Stimulated activated memory B cell treated with anti-CD40 and anti-IgM and Interleukin-4, amounts not matched to agents 10 μg/mL and 1 μg/mL and 100 μg/mL, for 72 hours (primary cell): Measurements from ENCODE around the gene ARHGAP42.
"Not testable (repeated sequence)": the region's sequence is repeated elsewhere in the genome, so short reads cannot be mapped to it uniquely, and the experiment has no call there.

ENCODE experiments used
- ATAC-seq: fragments of 150-1000 bp; cut with Tn5 transposase; 2 replicates; pipeline ENCODE4 v1.10.0; 2021
- H3K27ac Mint-ChIP-seq: one replicate; pipeline ENCODE4 v1.8.0; 2022; ENCODE audit warnings: mild to moderate bottlenecking, mixed read lengths
- H3K27me3 Mint-ChIP-seq: one replicate; pipeline ENCODE4 v1.8.0; 2022; ENCODE audit warnings: mixed read lengths
- H3K36me3 Mint-ChIP-seq: one replicate; pipeline ENCODE4 v1.8.0; 2022; ENCODE audit warnings: mixed read lengths
- H3K4me1 Mint-ChIP-seq: one replicate; pipeline ENCODE4 v1.8.0; 2022; ENCODE audit warnings: mixed read lengths
- H3K4me3 Mint-ChIP-seq: one replicate; pipeline ENCODE4 v1.8.0; 2022; ENCODE audit warnings: mild to moderate bottlenecking, moderate library complexity, mixed read lengths
- H3K9me3 Mint-ChIP-seq: one replicate; pipeline ENCODE4 v1.8.0; 2022; ENCODE audit warnings: mixed read lengths

ARHGAP42 gene

DNA sequence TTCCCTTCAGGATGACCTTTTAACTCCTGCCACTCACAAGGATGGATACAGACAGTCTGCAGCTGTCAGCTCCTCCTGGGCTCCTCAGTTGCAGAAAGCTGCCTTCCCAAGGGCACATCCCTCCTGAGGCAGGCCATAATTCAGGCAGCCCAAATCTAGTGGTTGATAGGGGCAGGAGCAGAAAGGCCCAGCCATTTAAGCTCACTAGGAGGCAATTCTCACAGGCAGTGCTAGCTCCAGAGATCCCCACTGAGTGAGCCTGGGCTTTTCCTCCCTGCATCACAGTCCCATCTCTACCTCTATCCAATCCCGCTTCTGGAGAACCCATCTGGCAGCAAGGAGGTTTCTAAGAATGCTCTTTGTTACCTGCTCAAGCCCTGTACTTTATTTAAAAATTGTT lies 200.6 kb downstream of the ARHGAP42 start:
- no peak for ATAC-seq
- H3K4me3 Mint-ChIP-seq: no peak overlapping the region
- H3K36me3 Mint-ChIP-seq: no peaks in the 10 kb centered on the region
- H3K9me3 Mint-ChIP-seq: no peaks in the 10 kb centered on the region
- peaks cover 3% of the 10 kb centered on the region for H3K4me1 Mint-ChIP-seq
- H3K27me3 Mint-ChIP-seq: no peaks in the 10 kb centered on the region
- no peak overlapping the region for H3K27ac Mint-ChIP-seq

DNA sequence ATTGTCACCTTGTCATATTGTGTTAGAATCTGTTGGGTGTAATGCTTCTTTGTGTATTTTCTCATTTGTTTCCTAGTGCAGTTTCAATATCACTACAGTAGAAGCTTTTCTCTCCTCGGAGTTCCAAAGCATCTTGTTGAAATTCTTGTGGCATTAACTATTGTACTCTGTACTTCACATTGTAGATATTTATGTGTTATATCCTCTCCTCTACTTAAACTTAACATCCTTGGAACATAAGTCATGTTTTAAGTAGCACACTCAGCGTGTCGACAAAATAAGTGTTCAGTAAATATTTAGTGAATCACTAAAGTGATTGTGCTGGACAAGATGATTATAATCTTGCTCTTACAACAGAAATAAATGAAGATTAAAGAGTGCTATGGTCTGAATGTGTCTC lies 201.7 kb downstream of the ARHGAP42 start:
- ATAC-seq: no peak
- H3K4me3 Mint-ChIP-seq: no peak overlapping the region
- no peaks in the 10 kb centered on the region for H3K9me3 Mint-ChIP-seq
- no peaks in the 10 kb centered on the region for H3K36me3 Mint-ChIP-seq
- no peak overlapping the region for H3K27ac Mint-ChIP-seq
- no peaks in the 10 kb centered on the region for H3K27me3 Mint-ChIP-seq
- no peaks in the 10 kb centered on the region for H3K4me1 Mint-ChIP-seq

DNA sequence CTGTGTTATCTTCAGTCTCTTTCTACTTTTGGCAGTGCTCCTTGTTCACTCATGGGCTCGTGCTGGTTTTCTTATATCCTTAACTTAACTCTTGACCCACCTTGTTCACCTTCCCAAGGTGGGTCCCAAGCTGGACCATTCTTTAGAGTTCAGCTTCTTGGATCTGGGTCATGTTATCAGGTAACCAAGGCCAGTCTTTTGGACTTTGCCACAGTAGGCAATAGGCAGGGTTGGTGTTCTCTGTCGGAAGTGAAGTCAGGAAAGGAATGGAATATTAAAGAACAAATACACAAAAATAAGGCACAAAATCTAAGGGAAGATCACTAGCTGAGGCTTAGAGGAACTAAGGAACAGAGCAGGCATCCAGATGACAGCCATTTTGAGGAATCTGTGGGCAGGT lies 202.7 kb downstream of the ARHGAP42 start:
- Mint-ChIP-seq H3K4me3 (no peak overlapping the region), H3K4me1 (no peaks in the 10 kb centered on the region), H3K36me3 (no peaks in the 10 kb centered on the region), H3K9me3 (no peaks in the 10 kb centered on the region), H3K27me3 (no peaks in the 10 kb centered on the region), H3K27ac (no peak overlapping the region)
- ATAC-seq: no peak

DNA sequence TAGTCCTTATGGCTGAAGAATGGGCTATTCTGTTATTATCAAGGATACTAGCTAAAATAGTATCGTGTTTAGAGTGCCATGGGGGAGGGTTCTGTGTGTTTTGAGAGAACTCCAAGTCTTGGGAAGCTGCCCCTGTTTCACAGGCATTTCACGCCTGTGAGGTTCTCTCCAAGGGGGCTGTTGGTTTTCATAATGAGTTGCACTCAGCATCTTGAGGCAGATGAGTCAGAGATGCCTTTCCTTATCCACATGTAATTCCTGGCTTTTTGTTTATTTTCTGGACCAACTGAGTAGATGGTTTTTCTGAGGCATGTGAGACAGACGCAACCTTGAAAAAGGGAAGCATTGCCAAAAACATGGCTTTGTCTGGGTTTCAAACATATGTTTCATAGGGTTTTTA lies 203.7 kb downstream of the ARHGAP42 start:
- H3K9me3 Mint-ChIP-seq: no peaks in the 10 kb centered on the region
- ATAC-seq: no peak
- H3K27me3 Mint-ChIP-seq: no peaks in the 10 kb centered on the region
- no peaks in the 10 kb centered on the region for H3K36me3 Mint-ChIP-seq
- no peak overlapping the region for H3K27ac Mint-ChIP-seq
- H3K4me1 Mint-ChIP-seq: no peaks in the 10 kb centered on the region
- no peak overlapping the region for H3K4me3 Mint-ChIP-seq

DNA sequence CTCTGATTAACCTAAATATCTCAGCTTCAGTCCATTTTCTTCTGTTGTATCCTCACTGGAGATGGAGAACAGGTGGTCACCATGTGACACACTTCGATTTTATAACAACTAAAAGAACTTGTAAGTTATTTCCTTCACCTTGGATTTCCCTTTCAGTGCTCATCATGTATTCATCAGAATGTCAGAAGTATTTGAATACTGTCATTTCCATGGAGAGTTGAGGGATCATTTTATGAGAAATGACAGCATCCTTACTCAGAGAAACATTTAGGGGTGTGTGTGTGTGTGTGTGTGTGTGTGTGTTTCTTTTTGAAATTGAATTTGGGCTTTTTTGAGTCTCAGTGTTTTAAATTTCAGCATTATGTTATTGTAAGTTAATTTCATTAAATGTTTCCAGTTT lies 205.8 kb downstream of the ARHGAP42 start:
- H3K4me1 Mint-ChIP-seq: no peaks in the 10 kb centered on the region
- H3K4me3 Mint-ChIP-seq: no peak overlapping the region
- no peak overlapping the region for H3K27ac Mint-ChIP-seq
- no peaks in the 10 kb centered on the region for H3K9me3 Mint-ChIP-seq
- no peaks in the 10 kb centered on the region for H3K36me3 Mint-ChIP-seq
- no peak for ATAC-seq
- H3K27me3 Mint-ChIP-seq: no peaks in the 10 kb centered on the region

DNA sequence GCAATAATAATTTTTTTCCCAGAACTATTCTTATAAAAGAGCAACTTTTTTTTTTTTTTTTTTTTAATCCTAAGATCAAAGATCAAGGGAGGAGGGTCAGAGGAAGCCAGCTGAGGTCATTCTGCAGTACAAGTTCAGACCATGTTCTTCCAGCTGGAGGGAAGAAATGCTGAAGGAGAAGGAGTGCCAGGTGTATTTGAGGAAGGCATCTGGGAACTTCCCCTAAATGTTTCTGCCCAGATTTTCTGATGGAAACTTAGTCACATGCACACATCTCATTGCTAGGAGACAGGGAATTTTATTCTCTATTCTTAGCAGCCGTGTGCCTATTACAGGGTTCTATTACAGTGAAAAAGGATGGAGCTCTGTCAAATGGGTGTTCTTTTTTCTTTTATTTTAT lies 208.4 kb downstream of the ARHGAP42 start:
- no peaks in the 10 kb centered on the region for H3K4me1 Mint-ChIP-seq
- H3K9me3 Mint-ChIP-seq: no peaks in the 10 kb centered on the region
- H3K27me3 Mint-ChIP-seq: no peaks in the 10 kb centered on the region
- no peak for ATAC-seq
- peaks cover 5% of the 10 kb centered on the region for H3K36me3 Mint-ChIP-seq
- H3K27ac Mint-ChIP-seq: no peak overlapping the region
- H3K4me3 Mint-ChIP-seq: no peak overlapping the region

DNA sequence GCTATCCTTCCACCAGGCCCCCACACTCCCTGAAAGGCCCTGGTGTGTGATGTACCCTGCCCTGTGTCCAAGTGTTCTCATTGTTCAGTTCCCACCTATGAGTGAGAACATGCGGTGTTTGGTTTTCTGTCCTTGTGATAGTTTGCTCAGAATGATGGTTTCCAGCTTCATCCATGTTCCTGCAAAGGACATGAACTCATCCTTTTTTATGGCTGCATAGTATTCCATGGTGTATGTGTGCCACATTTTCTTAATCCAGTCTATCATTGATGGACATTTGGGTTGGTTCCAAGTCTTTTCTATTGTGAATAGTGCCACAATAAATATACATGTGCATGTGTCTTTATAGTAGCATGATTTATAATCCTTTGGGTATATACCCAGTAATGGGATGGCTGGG lies 208.9 kb downstream of the ARHGAP42 start:
- not testable (repeated sequence) for H3K27me3 Mint-ChIP-seq, H3K36me3 Mint-ChIP-seq, ATAC-seq, H3K9me3 Mint-ChIP-seq, H3K27ac Mint-ChIP-seq, H3K4me1 Mint-ChIP-seq, H3K4me3 Mint-ChIP-seq

DNA sequence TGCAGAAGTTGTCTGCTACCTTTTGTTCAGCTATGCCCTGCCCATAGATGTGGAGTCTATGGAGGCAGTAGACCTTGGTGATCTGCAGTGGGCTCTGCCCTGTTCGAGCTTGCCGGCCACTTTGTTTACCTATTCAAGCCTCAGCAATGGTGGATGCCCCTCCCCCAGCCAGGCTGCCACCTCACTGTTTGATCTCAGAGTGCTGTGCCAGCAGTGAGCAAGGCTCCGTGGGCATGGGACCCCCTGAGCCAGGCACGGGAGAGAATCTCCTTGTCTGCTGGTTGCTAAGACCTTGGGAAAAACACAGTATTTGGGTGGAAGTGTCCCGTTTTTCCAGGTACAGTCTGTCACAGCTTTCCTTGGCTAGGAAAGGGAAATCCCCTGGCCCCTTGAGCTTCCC lies 214.4 kb downstream of the ARHGAP42 start:
- not testable (repeated sequence) for H3K4me1 Mint-ChIP-seq, ATAC-seq, H3K9me3 Mint-ChIP-seq, H3K4me3 Mint-ChIP-seq, H3K27ac Mint-ChIP-seq, H3K27me3 Mint-ChIP-seq
- H3K36me3 Mint-ChIP-seq: peaks cover 11% of the 10 kb centered on the region

DNA sequence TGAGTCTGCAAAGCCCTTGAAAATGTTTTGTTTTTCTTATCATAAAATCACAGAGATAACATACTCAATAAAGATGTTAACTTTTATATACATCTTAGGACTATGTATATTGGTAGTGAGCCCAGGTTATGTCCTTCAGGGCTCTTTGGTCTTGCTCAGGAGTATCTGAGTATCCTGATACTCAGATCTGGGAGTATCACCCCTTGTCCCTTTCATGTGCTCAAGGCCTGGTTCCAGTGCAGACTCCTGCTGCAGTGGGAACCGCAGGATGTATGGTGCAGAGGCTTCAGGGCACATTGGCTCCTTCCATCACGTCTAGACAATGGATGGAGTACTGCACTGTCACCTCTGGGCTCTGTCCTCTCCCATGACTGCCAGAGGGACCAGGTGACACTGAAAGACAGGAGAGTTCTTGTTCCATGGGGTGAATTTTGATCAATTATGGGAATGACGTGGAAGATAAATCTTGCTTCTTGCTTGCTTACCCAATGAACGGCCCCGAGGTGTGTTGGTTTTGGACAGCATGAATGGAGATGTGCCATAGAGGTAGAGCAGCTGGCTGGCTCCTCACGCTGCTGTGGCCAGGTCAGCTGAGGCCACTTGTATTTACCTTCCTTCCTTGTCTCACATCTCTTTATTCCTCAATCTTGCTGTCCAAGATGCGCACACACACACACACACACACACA lies 215.5 kb downstream of the ARHGAP42 start:
- Mint-ChIP-seq H3K4me1 (no peaks in the 10 kb centered on the region), H3K27ac (no peak overlapping the region), H3K9me3 (no peaks in the 10 kb centered on the region), H3K4me3 (no peak overlapping the region), H3K36me3 (peaks cover 17% of the 10 kb centered on the region), H3K27me3 (no peaks in the 10 kb centered on the region)
- no peak for ATAC-seq

DNA sequence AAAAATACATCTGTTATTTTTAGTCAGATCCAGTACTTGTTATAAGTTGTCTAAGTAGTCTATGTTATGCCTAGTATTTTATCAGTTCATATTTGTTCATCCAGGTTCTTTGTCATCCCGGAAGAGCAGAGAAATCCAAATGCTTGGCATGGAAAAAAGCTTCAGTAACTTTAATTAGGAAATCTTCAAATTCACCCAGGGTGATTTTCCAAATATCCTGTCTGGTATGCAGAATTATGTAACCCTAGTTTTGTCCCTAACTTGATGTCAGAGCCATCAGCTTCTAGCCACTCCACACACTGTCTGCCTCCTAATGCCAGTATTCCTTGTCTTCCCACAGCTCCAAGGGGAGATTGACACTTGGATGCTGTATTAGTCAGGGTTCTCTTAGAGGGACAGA lies 216.2 kb downstream of the ARHGAP42 start:
- no peaks in the 10 kb centered on the region for H3K4me1 Mint-ChIP-seq
- H3K4me3 Mint-ChIP-seq: no peak overlapping the region
- H3K9me3 Mint-ChIP-seq: no peaks in the 10 kb centered on the region
- ATAC-seq: no peak
- peaks cover 17% of the 10 kb centered on the region for H3K36me3 Mint-ChIP-seq
- no peak overlapping the region for H3K27ac Mint-ChIP-seq
- H3K27me3 Mint-ChIP-seq: no peaks in the 10 kb centered on the region

DNA sequence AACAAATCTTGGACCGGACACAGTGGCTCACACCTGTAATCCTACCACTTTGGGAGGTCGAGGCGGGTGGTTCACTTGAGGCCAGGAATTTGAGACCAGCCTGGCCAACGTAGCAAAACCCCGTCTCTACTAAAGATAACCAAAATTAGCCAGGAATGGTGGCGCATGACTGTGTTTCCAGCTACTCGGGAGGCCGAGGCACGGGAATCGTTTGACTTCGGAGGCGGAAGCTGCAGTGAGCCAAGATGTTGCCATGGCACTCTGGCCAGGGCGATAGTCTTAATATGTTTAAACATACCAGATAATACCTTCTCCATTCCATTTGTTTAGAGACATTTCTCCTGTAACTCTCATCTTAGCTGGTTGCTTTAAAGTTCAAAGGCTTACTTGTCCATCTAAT lies 218.6 kb downstream of the ARHGAP42 start:
- Mint-ChIP-seq H3K36me3 (peaks cover 11% of the 10 kb centered on the region), H3K4me1 (peaks cover 15% of the 10 kb centered on the region), H3K27me3 (no peaks in the 10 kb centered on the region), H3K4me3 (no peak overlapping the region), H3K27ac (no peak overlapping the region), H3K9me3 (no peaks in the 10 kb centered on the region)
- no peak for ATAC-seq

DNA sequence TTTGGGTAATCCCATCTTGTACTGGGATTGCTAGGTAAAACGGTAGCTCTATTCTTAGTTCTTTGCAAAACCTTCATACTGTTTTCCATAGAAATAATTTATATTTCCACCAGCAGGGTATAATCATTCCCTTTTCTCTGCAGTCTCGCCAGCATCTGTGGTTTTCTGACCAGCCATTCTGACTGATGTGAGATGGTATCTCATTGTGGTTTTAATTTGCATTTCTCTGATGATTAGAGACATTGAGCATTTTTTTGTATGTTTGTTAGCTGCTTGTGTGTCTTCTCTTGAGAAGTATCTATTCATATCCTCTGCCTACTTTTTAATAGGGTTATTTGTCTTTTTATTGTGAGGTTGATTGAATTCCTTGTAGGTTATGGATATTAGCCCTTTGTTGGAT lies 221.7 kb downstream of the ARHGAP42 start:
- Mint-ChIP-seq H3K9me3 (no peaks in the 10 kb centered on the region), H3K4me1 (peaks cover 32% of the 10 kb centered on the region), H3K27me3 (no peaks in the 10 kb centered on the region), H3K36me3 (peaks cover 11% of the 10 kb centered on the region), H3K4me3 (no peak overlapping the region), H3K27ac (no peak overlapping the region)
- no peak for ATAC-seq

DNA sequence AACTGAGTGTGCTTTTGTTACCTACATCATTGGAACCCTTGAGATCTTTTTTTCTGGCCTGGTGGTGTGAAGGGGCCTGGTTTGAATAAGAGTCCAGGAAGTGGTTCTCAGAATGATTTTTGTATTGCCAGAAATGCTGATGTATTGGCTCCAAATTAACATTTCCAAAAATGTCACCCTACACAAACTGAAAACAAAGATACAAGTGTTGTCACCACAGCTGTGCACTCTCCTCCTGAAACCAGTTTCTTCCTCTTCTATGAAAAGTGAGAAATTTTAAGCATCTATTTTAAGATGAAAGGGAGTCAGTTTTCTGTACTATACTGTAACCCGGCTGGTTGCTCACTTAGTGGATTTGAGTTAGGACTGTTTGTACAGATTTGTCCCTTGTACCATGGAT lies 223.7 kb downstream of the ARHGAP42 start:
- peaks cover 32% of the 10 kb centered on the region for H3K4me1 Mint-ChIP-seq
- ATAC-seq: peak; percentile 88
- no peak overlapping the region for H3K4me3 Mint-ChIP-seq
- peaks cover 12% of the 10 kb centered on the region for H3K36me3 Mint-ChIP-seq
- H3K27ac Mint-ChIP-seq: peak overlapping the region; percentile 28
- H3K27me3 Mint-ChIP-seq: no peaks in the 10 kb centered on the region
- no peaks in the 10 kb centered on the region for H3K9me3 Mint-ChIP-seq

DNA sequence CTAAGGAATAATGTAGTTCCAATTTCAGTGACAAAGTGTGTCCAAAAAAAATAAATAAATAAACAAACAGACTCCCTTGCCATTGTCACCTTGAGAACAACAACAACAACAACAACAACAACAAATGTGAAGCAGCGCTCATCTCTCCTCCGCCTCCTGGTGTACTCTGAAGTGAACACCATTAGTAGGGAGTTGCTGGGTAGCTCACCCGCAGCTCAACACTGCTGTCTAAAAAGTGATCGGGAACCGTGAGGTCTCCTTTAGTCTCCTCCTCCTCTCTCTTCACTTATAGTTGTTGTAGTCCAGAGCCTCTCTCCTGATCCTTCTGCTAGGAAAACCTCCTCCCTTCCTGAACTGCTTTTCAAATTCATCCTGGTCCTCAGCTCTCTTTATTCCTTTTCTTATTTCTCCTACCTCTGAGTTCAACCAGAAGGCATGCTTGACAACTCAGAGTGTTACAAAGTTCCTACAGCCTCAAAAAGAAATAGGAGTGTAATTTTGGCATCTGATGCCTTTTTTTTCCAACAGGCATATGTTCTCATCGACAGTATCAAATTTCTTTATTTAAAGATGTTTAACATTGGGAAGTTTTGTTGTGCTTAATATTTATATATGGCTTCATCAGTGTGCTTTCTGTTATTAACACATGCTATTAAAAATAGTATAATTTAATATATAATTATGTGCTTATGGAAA lies 227.5 kb downstream of the ARHGAP42 start:
- Mint-ChIP-seq H3K4me3 (no peak overlapping the region), H3K36me3 (peaks cover 12% of the 10 kb centered on the region), H3K27ac (no peak overlapping the region), H3K9me3 (no peaks in the 10 kb centered on the region), H3K4me1 (peaks cover 23% of the 10 kb centered on the region), H3K27me3 (no peaks in the 10 kb centered on the region)
- ATAC-seq: no peak

DNA sequence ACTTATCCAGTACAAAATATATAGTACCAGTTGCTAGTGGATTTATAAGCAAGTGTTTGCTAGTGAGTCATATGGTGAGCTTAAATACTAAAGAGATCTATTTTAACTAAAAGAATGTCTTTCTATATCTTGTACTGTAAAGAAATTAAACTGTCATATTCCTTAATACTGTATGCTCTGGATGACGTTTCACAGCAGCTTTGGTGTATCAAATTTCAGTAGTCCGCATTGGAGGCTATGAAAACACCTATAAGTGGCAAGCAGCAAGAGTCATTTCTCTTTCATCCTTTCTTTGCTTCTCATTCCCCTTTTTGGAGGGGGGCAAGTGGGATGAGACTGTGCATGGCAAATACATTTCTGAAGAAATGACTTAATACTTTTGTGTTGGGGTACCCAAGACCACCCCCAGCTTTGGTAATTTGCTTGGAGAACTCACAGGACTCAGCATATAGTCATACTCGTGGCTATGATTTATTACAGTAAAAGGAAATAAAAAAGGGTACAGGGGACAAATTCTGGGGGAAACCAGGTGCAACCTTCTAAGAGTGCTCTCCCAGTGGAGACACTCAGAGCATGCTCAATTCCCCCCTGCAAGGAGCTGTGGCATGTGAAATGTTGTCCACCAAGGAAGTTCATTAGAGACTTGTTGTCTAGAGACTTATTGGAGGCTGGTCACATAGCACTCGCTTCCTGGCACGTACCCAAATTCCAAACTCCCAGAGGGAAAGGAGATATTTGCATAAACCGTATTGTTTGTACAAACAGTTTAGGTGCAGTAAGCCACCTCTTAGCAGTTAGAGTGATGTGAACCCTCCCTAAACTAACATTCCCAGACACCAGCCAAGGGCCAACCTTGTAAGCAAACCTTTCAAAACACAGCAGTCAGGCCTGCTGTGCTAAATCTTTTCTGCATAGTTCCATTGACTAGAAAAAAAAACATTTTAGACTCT lies 231.7 kb downstream of the ARHGAP42 start:
- Mint-ChIP-seq H3K36me3 (peaks cover 12% of the 10 kb centered on the region), H3K4me3 (no peak overlapping the region), H3K4me1 (no peaks in the 10 kb centered on the region), H3K27ac (no peak overlapping the region), H3K27me3 (no peaks in the 10 kb centered on the region), H3K9me3 (no peaks in the 10 kb centered on the region)
- ATAC-seq: no peak
